H1 (cell line): ENCODE measurements around the gene MATN1. TPM values are rescaled to one million over a fixed set of nuclear protein-coding genes. Genes with fewer than 3 reads are reported as not detected.

Experiments
- CTCF ChIA-PET: fragments of 300-600 bp; sonication (Branson Sonifier 250); formaldehyde crosslinking; loops from one replicate; lab custom pipeline; 2021; ENCODE audit not compliant: partially characterized antibody; lab: Charles Lee
- POLR2A ChIA-PET: fragments of 300-600 bp; sonication (Branson Sonifier 250); formaldehyde crosslinking; loops from one replicate; lab custom pipeline; 2021; ENCODE audit warnings: inconsistent platforms; ENCODE audit not compliant: partially characterized antibody; lab: Charles Lee
- DNase-seq, 2 experiments: peaks; one replicate each; pipeline versions ENCODE4 v3.0.0 to v3.0.0-alpha.2; 2010 to 2022; ENCODE audit warnings: low spot score in 2 of 2, low read depth in 1 of 2, mixed read lengths in 1 of 2
- FAIRE-seq: peaks from 2 replicates; lab custom pipeline; 2011; peaks lifted over from hg19 to GRCh38; lab: Jason Lieb, UNC
- H2AFZ ChIP-seq: 2 replicates; pipeline ENCODE4 v1.8.1; 2012; ENCODE audit warnings: low read length, inconsistent platforms
- H2AK5ac ChIP-seq: 2 replicates; pipeline ENCODE4 v1.6.1; 2013; ENCODE audit warnings: low read depth, low read length
- H2BK120ac ChIP-seq: replicated peaks from 2 replicates; pipeline ENCODE3; 2013; ENCODE audit warnings: low read depth, low read length, inconsistent platforms
- H2BK12ac ChIP-seq: 2 replicates; pipeline ENCODE4 v1.6.1; 2013; ENCODE audit warnings: low read depth, low read length
- H2BK15ac ChIP-seq: 2 replicates; pipeline ENCODE4 v1.6.1; 2013; ENCODE audit warnings: low read length
- H2BK20ac ChIP-seq: 2 replicates; pipeline ENCODE4 v1.6.1; 2013; ENCODE audit warnings: low read length
- H2BK5ac ChIP-seq: 2 replicates; pipeline ENCODE4 v1.6.1; 2013; ENCODE audit warnings: low read depth, low read length
- H3K14ac ChIP-seq: 2 replicates; pipeline ENCODE4 v1.6.1; 2013; ENCODE audit warnings: inconsistent platforms; ENCODE audit not compliant: insufficient read length
- H3K18ac ChIP-seq: 2 replicates; pipeline ENCODE4 v1.6.1; 2013; ENCODE audit warnings: low read length; ENCODE audit errors: extremely low read depth
- H3K23ac ChIP-seq: 2 replicates; pipeline ENCODE4 v1.6.1; 2013; ENCODE audit warnings: inconsistent platforms; ENCODE audit not compliant: insufficient read length
- H3K23me2 ChIP-seq: 2 replicates; pipeline ENCODE4 v1.6.1; 2013; ENCODE audit warnings: low read depth, low read length
- H3K27ac ChIP-seq: 2 replicates; pipeline ENCODE4 v1.6.1; 2011; ENCODE audit warnings: low read depth, low read length, inconsistent platforms
- H3K27me3 ChIP-seq, 4 experiments: replicated peaks in 1 of 4; 1 replicate in 1 of 4; 2 replicates in 3 of 4; pipeline versions ENCODE4 v1.6.1 to v1.8.1; 2011 to 2013; ENCODE audit warnings: low read length in 3 of 4, mild to moderate bottlenecking in 3 of 4, inconsistent platforms in 2 of 4, mixed read lengths in 2 of 4, moderate library complexity in 1 of 4; ENCODE audit not compliant: control insufficient read depth in 3 of 4, insufficient read depth in 3 of 4; ENCODE audit errors: extremely low read depth in 1 of 4
- H3K36me3 ChIP-seq, 4 experiments: 2 replicates each; pipeline versions ENCODE4 v1.6.1 to v1.8.1; 2011 to 2013; ENCODE audit warnings: mild to moderate bottlenecking in 4 of 4, low read length in 3 of 4, moderate library complexity in 2 of 4, control low read depth in 1 of 4, inconsistent platforms in 1 of 4; ENCODE audit not compliant: insufficient read depth in 4 of 4, control insufficient read depth in 2 of 4
- H3K4ac ChIP-seq: replicated peaks from 2 replicates; pipeline ENCODE3; 2013; ENCODE audit warnings: low read length, low read depth, mixed read lengths, inconsistent platforms; ENCODE audit not compliant: insufficient read length
- H3K4me1 ChIP-seq, 4 experiments: replicated peaks in 1 of 4; 1 replicate in 1 of 4; 2 replicates in 3 of 4; pipeline versions ENCODE4 v1.6.1 to v1.8.1; 2011 to 2013; ENCODE audit warnings: low read length in 3 of 4, inconsistent platforms in 2 of 4, mixed read lengths in 1 of 4; ENCODE audit not compliant: insufficient read depth in 4 of 4, control insufficient read depth in 3 of 4
- H3K4me2 ChIP-seq, 2 experiments: 2 replicates each; pipeline versions ENCODE4 v1.6.1 to v1.8.1; 2011 to 2013; ENCODE audit warnings: low read depth in 2 of 2, low read length in 2 of 2, control low read depth in 1 of 2, inconsistent platforms in 1 of 2, mild to moderate bottlenecking in 1 of 2; ENCODE audit not compliant: insufficient read depth in 1 of 2
- H3K4me3 ChIP-seq, 4 experiments: fragments of 200-600, 300-600 bp in 1 of 4; sonication (generic), shearing (Covaris generic), sonication (Bioruptor Twin) in 1 of 4; 2 replicates each; pipeline versions ENCODE4 v1.5.1 to v1.8.1; 2011 to 2016; ENCODE audit warnings: low read length in 4 of 4, low read depth in 3 of 4, control low read depth in 2 of 4, inconsistent platforms in 2 of 4, mild to moderate bottlenecking in 2 of 4, mixed read lengths in 1 of 4, moderate library complexity in 1 of 4; ENCODE audit not compliant: insufficient read depth in 2 of 4; ENCODE audit errors: extremely low read depth in 1 of 4
- H3K56ac ChIP-seq: replicated peaks from 2 replicates; pipeline ENCODE3; 2013; ENCODE audit warnings: low read depth, mild to moderate bottlenecking, mixed read lengths, low read length, inconsistent platforms; ENCODE audit not compliant: insufficient read length
- H3K79me1 ChIP-seq: 2 replicates; pipeline ENCODE4 v1.6.1; 2013; ENCODE audit warnings: low read depth, low read length, control low read depth
- H3K79me2 ChIP-seq, 2 experiments: 2 replicates each; pipeline versions ENCODE4 v1.6.1 to v1.8.1; 2012 to 2013; ENCODE audit warnings: low read length in 2 of 2, mild to moderate bottlenecking in 2 of 2, inconsistent platforms in 1 of 2; ENCODE audit not compliant: insufficient read depth in 2 of 2, control insufficient read depth in 1 of 2
- H3K9ac ChIP-seq, 4 experiments: replicated peaks in 1 of 4; 1 replicate in 1 of 4; 2 replicates in 3 of 4; pipeline versions ENCODE4 v1.6.1 to v1.8.1; 2011 to 2013; ENCODE audit warnings: low read depth in 3 of 4, low read length in 3 of 4, control low read depth in 2 of 4, mild to moderate bottlenecking in 2 of 4, moderate library complexity in 2 of 4, inconsistent platforms in 1 of 4; ENCODE audit errors: extremely low read depth in 1 of 4
- H3K9me3 ChIP-seq, 2 experiments: 2 replicates each; pipeline versions ENCODE4 v1.6.1 to v1.8.1; 2012 to 2013; ENCODE audit warnings: mild to moderate bottlenecking in 2 of 2, moderate library complexity in 2 of 2, control low read depth in 1 of 2, inconsistent platforms in 1 of 2, low read depth in 1 of 2, low read length in 1 of 2, mixed read lengths in 1 of 2; ENCODE audit not compliant: insufficient read depth in 2 of 2
- H4K20me1 ChIP-seq, 2 experiments: replicated peaks in 1 of 2; 2 replicates each; pipeline versions ENCODE3 to v1.8.1; 2011 to 2013; ENCODE audit warnings: inconsistent platforms in 2 of 2, low read length in 2 of 2, mild to moderate bottlenecking in 1 of 2; ENCODE audit not compliant: insufficient read depth in 2 of 2, control insufficient read depth in 1 of 2
- H4K5ac ChIP-seq: 2 replicates; pipeline ENCODE4 v1.6.1; 2013; ENCODE audit warnings: low read length, low read depth, mixed read lengths, inconsistent platforms; ENCODE audit not compliant: insufficient read length
- H4K8ac ChIP-seq: 2 replicates; pipeline ENCODE4 v1.8.0; 2013; ENCODE audit warnings: mild to moderate bottlenecking, moderate library complexity, low read length, inconsistent platforms; ENCODE audit not compliant: insufficient read depth; ENCODE audit errors: extremely low read depth
- H4K91ac ChIP-seq: replicated peaks from 2 replicates; pipeline ENCODE3; 2013; ENCODE audit warnings: low read length, mixed read lengths, inconsistent platforms; ENCODE audit not compliant: insufficient read length
- KDM1A ChIP-seq: fragments of 200-600, 300-600 bp; sonication (generic); IDR thresholded peaks from 2 replicates; pipeline ENCODE4 v1.7.1; 2016; ENCODE audit warnings: mild to moderate bottlenecking, low read length, borderline replicate concordance
- MAFK ChIP-seq: IDR thresholded peaks from 2 replicates; pipeline ENCODE4 v1.6.1; 2012; ENCODE audit warnings: low read depth, mild to moderate bottlenecking, improper control_type of control experiment, low read length
- NRF1 ChIP-seq: IDR thresholded peaks from 2 replicates; pipeline ENCODE4 v1.6.1; 2011; ENCODE audit warnings: mild to moderate bottlenecking, low read depth, low read length, improper control_type of control experiment
- POLR2AphosphoS5 ChIP-seq: IDR thresholded peaks from 2 replicates; pipeline ENCODE4 v1.6.1; 2011; ENCODE audit warnings: low read depth, low read length
- RFX5 ChIP-seq: IDR thresholded peaks from 2 replicates; pipeline ENCODE4 v1.6.1; 2011; ENCODE audit warnings: low read depth, low read length, improper control_type of control experiment, borderline replicate concordance
- SIN3A ChIP-seq, 2 experiments: IDR thresholded peaks in 1 of 2; conservative IDR thresholded peaks in 1 of 2; 2 replicates each; pipeline ENCODE4 v1.6.1; 2011 to 2012; ENCODE audit warnings: low read length in 2 of 2, improper control_type of control experiment in 1 of 2, low read depth in 1 of 2, mild to moderate bottlenecking in 1 of 2
- SP2 ChIP-seq: IDR thresholded peaks from 2 replicates; pipeline ENCODE4 v1.6.1; 2012; ENCODE audit warnings: mild to moderate bottlenecking, low read length, inconsistent platforms
- WGBS, 2 experiments: shearing (Covaris generic) in 1 of 2; methylation state at CpG; one replicate each; pipeline versions ENCODE4 v1.1.6 to v1.1.7; 2013 to 2015; ENCODE audit warnings: low lambda C conversion rate in 2 of 2, mixed read lengths in 2 of 2, inconsistent platforms in 1 of 2, low coverage in 1 of 2, missing lambda C conversion rate in 1 of 2; ENCODE audit not compliant: insufficient replicate concordance in 2 of 2, insufficient coverage in 1 of 2, insufficient read length in 1 of 2; ENCODE audit errors: extremely low coverage in 1 of 2, missing lambda C conversion rate in 1 of 2; 5-methylcytosine and 5-hydroxymethylcytosine counted together
- polyA plus RNA-seq, 7 experiments: library from polyadenylated mRNA; depleted of rRNA in 3 of 7; stranded (reverse) in 5 of 7; unstranded in 2 of 7; fragments of >200 nt in 5 of 7; fragments of 200-250 nt in 2 of 7; gene quantifications; 1 replicate in 5 of 7; 2 replicates in 1 of 7; 4 replicates in 1 of 7; pipeline versions ENCODE4 v1.2.1 to v1.2.3, GENCODE V29; 2011 to 2013; ENCODE audit warnings: missing spikeins in 2 of 7, mixed read lengths in 2 of 7
- total RNA-seq: library from RNA; stranded (reverse); fragmentation: NEBNext Ultra II Directional; extraction: Animal tissue kit (Norgen Biotek cat#: 25700); gene quantifications from 2 replicates; pipeline ENCODE4 v1.2.1, GENCODE V29; 2021

Gene MATN1
- total and polyA plus RNA-seq, 2 of the 8 experiments (the other 6 are each of a cell fraction or from before 2014, with no cell fraction given) = 0.12 to 0.28 TPM

- TF ChIP-seq NRF1 (no peak), MAFK (no peak), SIN3A (conservative IDR thresholded peaks at IDR 0.05 in 1 of 2, IDR thresholded peaks at IDR 0.05 in 1 of 2; ENCODE audit: low read depth in 1 of 2, low read length in 2 of 2) (no peak), KDM1A (no peak), RFX5 (no peak), SP2 (no peak), POLR2AphosphoS5 (no peak)
- TF ChIP-seq, all 59 proteins: peak for 0
- Histone ChIP-seq H3K27me3 (no peaks in the 10 kb centered on the region), H3K14ac (no peak overlapping the region), H3K23ac (no peak overlapping the region), H4K20me1 (no peaks in the 10 kb centered on the region), H3K79me2 (no peaks in the 10 kb centered on the region), H3K4me2 (peak overlapping the region in 1 of 2 experiments; percentile 36; a peak in 1 of 4 replicates), H3K36me3 (no peaks in the 10 kb centered on the region), H2BK20ac (no peak overlapping the region), H2AFZ (no peak overlapping the region), H3K4ac (no peak overlapping the region), H3K56ac (no peak overlapping the region), H3K9ac (no peak overlapping the region), H2BK5ac (no peak overlapping the region), H2AK5ac (no peak overlapping the region), H3K27ac (no peak overlapping the region), H3K4me3 (no peak overlapping the region; a peak in 1 of 8 replicates), H4K8ac (no peak overlapping the region; the same call in 1 of the 2 replicates), H3K4me1 (peaks cover 0 to 8% (median 2%) of the 10 kb centered on the region in 4 experiments; a peak in 4 of 7 replicates), H2BK12ac (no peak overlapping the region), H3K23me2 (no peaks in the 10 kb centered on the region; the same call in 1 of the 2 replicates), H3K18ac (no peak overlapping the region), H4K91ac (no peak overlapping the region), H2BK120ac (no peak overlapping the region), H3K9me3 (no peaks in the 10 kb centered on the region), H3K79me1 (no peaks in the 10 kb centered on the region), H2BK15ac (no peak overlapping the region), H4K5ac (no peak overlapping the region)
- POLR2A ChIA-PET = no interaction called here
- WGBS, 2 experiments = 75% methylated on average over 13 of the region's 13 CpGs; no CpG with 5 or more reads in 1 of the 2 experiments
- FAIRE-seq = no peak
- CTCF ChIA-PET = interaction anchor here (1.8 to 55.1 kb wide), 3 partner anchors 6 to 42 kb away, joined by 4 to 1640 read pairs (median 1640); partner anchors contain the start of genes LAPTM5 and MATN1
- DNase-seq = no peak
These were observed 36.4 kb upstream of the MATN1 start for GRCh38 chr1:30759718-30760281.
